ENCODE results near the gene ZBTB7C. TPM values are rescaled to one million over a fixed set of nuclear protein-coding genes. Genes with fewer than 3 reads are reported as not detected.

The ZBTB7C gene
- total RNA-seq, 5 donors from 2014 or later (not counting 1 experiment from before 2014, with no cell fraction given), result 0.06 TPM; not detected in 4

- H3K9me3 Mint-ChIP-seq, result no peaks in the 10 kb centered on the region
These were observed 276.2 kb downstream of the ZBTB7C start for GRCh38 chr18:48132797-48133655.

GRCh38 chr18:48131042-48131441 is 278.1 kb downstream of the ZBTB7C start:
- 93% methylated on average over 9 of the region's 9 CpGs for WGBS (ENCODE audit: insufficient coverage)
- H3K36me3 Mint-ChIP-seq, result no peaks in the 10 kb centered on the region
- ChIA-PET POLR2A (no interaction called here), CTCF (no interaction called here)
- no peak overlapping the region for H3K27ac Mint-ChIP-seq
- peaks cover 3 to 23% of the 10 kb centered on the region in 2 experiments for H3K27me3 ChIP-seq (replicated peaks in 1 of 2; ENCODE audit: control insufficient read depth in 2 of 2, extremely low read depth in 1 of 2, insufficient read depth in 2 of 2, low read length in 1 of 2)
- H3K4me3 ChIP-seq (ENCODE audit: control insufficient read depth in 1 of 2, extremely low read depth in 1 of 2, low read length in 1 of 2), result no peak overlapping the region
- H3K27me3 Mint-ChIP-seq, result peaks cover 34 to 41% of the 10 kb centered on the region in 2 donors
- no peaks in the 10 kb centered on the region for H3K9me3 Mint-ChIP-seq
- H3K36me3 ChIP-seq (ENCODE audit: control insufficient read depth in 2 of 2, extremely low read depth in 1 of 2, insufficient read depth in 1 of 2, low read length in 1 of 2), result no peaks in the 10 kb centered on the region
- no peak for ATAC-seq (replicated peaks in 1 of 4)
- H3K27ac ChIP-seq (ENCODE audit: low read length), result no peak overlapping the region
- peaks cover 0 to 10% (median 4%) of the 10 kb centered on the region in 3 donors for H3K4me1 Mint-ChIP-seq
- DNase-seq, result no peak
- no peaks in the 10 kb centered on the region for H3K9me3 ChIP-seq
- H3K4me1 ChIP-seq (ENCODE audit: control insufficient read depth in 1 of 2, extremely low read depth in 1 of 2, insufficient read depth in 2 of 2, low read length in 2 of 2), result peaks cover 0 to 3% of the 10 kb centered on the region in 2 experiments
- H3K4me3 Mint-ChIP-seq, result no peak overlapping the region

More at GRCh38 chr18:48132797-48133655, 276.2 kb downstream of the ZBTB7C start:
- POLR2A ChIA-PET, result no interaction called here
- H3K27me3 ChIP-seq (replicated peaks in 1 of 2; ENCODE audit: control insufficient read depth in 2 of 2, extremely low read depth in 1 of 2, insufficient read depth in 2 of 2, low read length in 1 of 2), result peaks cover 3 to 31% of the 10 kb centered on the region in 2 experiments
- no peaks in the 10 kb centered on the region for H3K36me3 ChIP-seq (ENCODE audit: control insufficient read depth in 2 of 2, extremely low read depth in 1 of 2, insufficient read depth in 1 of 2, low read length in 1 of 2)
- no peak overlapping the region for H3K4me3 ChIP-seq (ENCODE audit: control insufficient read depth in 1 of 2, extremely low read depth in 1 of 2, low read length in 1 of 2)
- H3K27me3 Mint-ChIP-seq, result peaks cover 39 to 40% of the 10 kb centered on the region in 2 donors
- H3K9me3 ChIP-seq, result no peaks in the 10 kb centered on the region
- no peaks in the 10 kb centered on the region for H3K36me3 Mint-ChIP-seq
- H3K4me1 ChIP-seq (ENCODE audit: control insufficient read depth in 1 of 2, extremely low read depth in 1 of 2, insufficient read depth in 2 of 2, low read length in 2 of 2), result peaks cover 0 to 7% of the 10 kb centered on the region in 2 experiments
- no peak overlapping the region for H3K4me3 Mint-ChIP-seq
- CTCF ChIA-PET, result no interaction called here
- H3K4me1 Mint-ChIP-seq, result peaks cover 5 to 20% (median 9%) of the 10 kb centered on the region in 3 donors
- 79% methylated on average over 4 of the region's 6 CpGs for WGBS (ENCODE audit: insufficient coverage)
- no peak overlapping the region for H3K27ac ChIP-seq (ENCODE audit: low read length)
- DNase-seq, result no peak
- no peak overlapping the region for H3K27ac Mint-ChIP-seq
- no peak for ATAC-seq (replicated peaks in 1 of 4)

DNA sequence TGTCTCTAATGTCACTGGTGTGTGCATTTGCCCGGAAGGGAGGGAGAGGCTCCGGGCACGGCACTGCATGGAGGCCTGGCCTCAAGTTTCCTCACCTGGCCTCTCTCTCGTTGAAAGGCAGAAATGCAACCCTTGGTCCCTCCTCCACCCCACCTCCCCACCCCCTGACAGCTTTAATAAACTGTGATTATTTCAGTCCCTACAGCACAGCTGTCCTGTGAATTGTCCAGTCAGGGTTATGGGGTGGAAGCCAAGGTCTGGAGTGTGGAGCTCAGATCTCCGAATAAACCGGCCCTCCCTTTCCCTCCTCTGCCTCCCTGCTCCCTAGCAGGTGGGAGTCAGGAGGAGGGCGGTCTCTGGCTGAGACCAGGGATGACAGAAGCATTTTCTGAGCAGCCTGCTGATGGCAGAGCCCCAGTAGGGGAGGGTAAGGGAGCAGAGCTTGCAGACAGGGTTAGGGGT is 279.5 kb downstream of the ZBTB7C start:
- POLR2A ChIA-PET, result no interaction called here
- Mint-ChIP-seq H3K36me3 (no peaks in the 10 kb centered on the region), H3K27me3 (peaks cover 29 to 36% of the 10 kb centered on the region in 2 donors), H3K27ac (no peak overlapping the region), H3K4me3 (no peak overlapping the region), H3K4me1 (peaks cover 0 to 8% (median 0%) of the 10 kb centered on the region in 3 donors), H3K9me3 (no peaks in the 10 kb centered on the region)
- Histone ChIP-seq H3K4me3 (ENCODE audit: control insufficient read depth in 1 of 2, extremely low read depth in 1 of 2, low read length in 1 of 2) (no peak overlapping the region), H3K27me3 (replicated peaks in 1 of 2; ENCODE audit: control insufficient read depth in 2 of 2, extremely low read depth in 1 of 2, insufficient read depth in 2 of 2, low read length in 1 of 2) (peaks cover 3 to 19% of the 10 kb centered on the region in 2 experiments), H3K9me3 (no peaks in the 10 kb centered on the region), H3K36me3 (ENCODE audit: control insufficient read depth in 2 of 2, extremely low read depth in 1 of 2, insufficient read depth in 1 of 2, low read length in 1 of 2) (no peaks in the 10 kb centered on the region), H3K4me1 (ENCODE audit: control insufficient read depth in 1 of 2, extremely low read depth in 1 of 2, insufficient read depth in 2 of 2, low read length in 2 of 2) (no peaks in the 10 kb centered on the region), H3K27ac (ENCODE audit: low read length) (no peak overlapping the region)
- no CpG with 5 or more reads among the region's 7 CpGs for WGBS (ENCODE audit: insufficient coverage)
- CTCF ChIA-PET, result no interaction called here
- no peak for DNase-seq
- no peak for ATAC-seq (replicated peaks in 1 of 4)

DNA sequence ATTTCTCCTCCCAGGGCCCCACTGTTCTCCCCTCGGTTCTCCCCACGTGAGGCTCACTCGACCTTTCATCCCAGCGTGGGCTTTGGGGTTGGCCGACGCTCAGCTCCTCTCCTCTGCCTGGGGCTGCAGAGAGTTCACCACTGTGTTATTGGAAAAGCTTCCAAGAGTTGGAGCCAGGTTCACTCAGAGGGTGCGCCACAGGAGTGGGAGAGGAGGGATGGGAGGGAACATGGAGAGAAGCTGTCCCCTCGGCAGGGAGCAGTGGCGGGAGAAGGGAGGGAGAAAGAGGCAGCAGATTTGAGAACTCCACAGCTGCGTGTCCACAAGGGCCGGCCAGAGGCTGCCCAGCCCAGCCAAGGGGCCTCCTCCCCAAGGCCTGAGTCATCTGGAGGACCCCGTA is 281.6 kb downstream of the ZBTB7C start:
- CTCF ChIA-PET, result no interaction called here
- Mint-ChIP-seq H3K36me3 (no peaks in the 10 kb centered on the region), H3K27ac (no peak overlapping the region), H3K27me3 (peaks cover 23 to 39% of the 10 kb centered on the region in 2 donors), H3K4me3 (no peak overlapping the region), H3K9me3 (no peaks in the 10 kb centered on the region), H3K4me1 (peaks cover 0 to 2% (median 0%) of the 10 kb centered on the region in 3 donors)
- H3K27ac ChIP-seq (ENCODE audit: low read length), result no peak overlapping the region
- peaks cover 0 to 18% of the 10 kb centered on the region in 2 experiments for H3K27me3 ChIP-seq (replicated peaks in 1 of 2; ENCODE audit: control insufficient read depth in 2 of 2, extremely low read depth in 1 of 2, insufficient read depth in 2 of 2, low read length in 1 of 2)
- H3K36me3 ChIP-seq (ENCODE audit: control insufficient read depth in 2 of 2, extremely low read depth in 1 of 2, insufficient read depth in 1 of 2, low read length in 1 of 2), result no peaks in the 10 kb centered on the region
- POLR2A ChIA-PET, result no interaction called here
- H3K9me3 ChIP-seq, result no peaks in the 10 kb centered on the region
- 94% methylated on average over 7 of the region's 12 CpGs for WGBS (ENCODE audit: insufficient coverage)
- H3K4me3 ChIP-seq (ENCODE audit: control insufficient read depth in 1 of 2, extremely low read depth in 1 of 2, low read length in 1 of 2), result no peak overlapping the region
- no peak for DNase-seq
- no peak for ATAC-seq (replicated peaks in 1 of 4)
- H3K4me1 ChIP-seq (ENCODE audit: control insufficient read depth in 1 of 2, extremely low read depth in 1 of 2, insufficient read depth in 2 of 2, low read length in 2 of 2), result no peaks in the 10 kb centered on the region

DNA sequence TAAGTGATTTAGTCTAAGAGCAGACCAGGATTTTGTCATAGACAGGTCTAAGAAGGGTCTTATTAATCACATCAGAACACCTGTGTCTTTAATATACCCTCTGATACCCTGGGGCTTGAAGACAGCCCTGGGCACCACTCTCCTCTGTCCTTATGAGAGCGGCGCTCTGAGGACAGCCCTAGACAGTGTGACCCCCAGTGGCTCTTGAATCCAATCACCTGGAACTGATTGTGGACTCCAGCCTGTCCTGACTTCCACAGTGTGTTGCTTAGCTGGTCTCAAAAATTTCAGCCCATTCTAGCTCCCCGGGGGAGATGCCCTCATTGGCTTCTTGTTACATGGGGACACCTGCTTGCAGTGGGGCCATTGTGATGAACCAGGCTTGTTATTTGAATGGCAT is 282.9 kb downstream of the ZBTB7C start:
- no peak for ATAC-seq (replicated peaks in 1 of 4)
- no peaks in the 10 kb centered on the region for H3K36me3 ChIP-seq (ENCODE audit: control insufficient read depth in 2 of 2, extremely low read depth in 1 of 2, insufficient read depth in 1 of 2, low read length in 1 of 2)
- no peaks in the 10 kb centered on the region for H3K9me3 Mint-ChIP-seq

GRCh38 chr18:48125724-48126123 is 283.5 kb downstream of the ZBTB7C start:
- CTCF ChIA-PET, result no interaction called here
- no peaks in the 10 kb centered on the region for H3K36me3 ChIP-seq (ENCODE audit: control insufficient read depth in 2 of 2, extremely low read depth in 1 of 2, insufficient read depth in 1 of 2, low read length in 1 of 2)
- no peaks in the 10 kb centered on the region for H3K4me1 ChIP-seq (ENCODE audit: control insufficient read depth in 1 of 2, extremely low read depth in 1 of 2, insufficient read depth in 2 of 2, low read length in 2 of 2)
- peaks cover 23 to 31% of the 10 kb centered on the region in 2 donors for H3K27me3 Mint-ChIP-seq
- H3K9me3 ChIP-seq, result no peaks in the 10 kb centered on the region
- H3K9me3 Mint-ChIP-seq, result no peaks in the 10 kb centered on the region
- H3K36me3 Mint-ChIP-seq, result no peaks in the 10 kb centered on the region
- peaks cover 0 to 2% (median 0%) of the 10 kb centered on the region in 3 donors for H3K4me1 Mint-ChIP-seq
- 14% methylated on average over 3 of the region's 6 CpGs for WGBS (ENCODE audit: insufficient coverage)
- ATAC-seq (replicated peaks in 1 of 4) (no peak), DNase-seq (no peak)
- no peak overlapping the region for H3K4me3 ChIP-seq (ENCODE audit: control insufficient read depth in 1 of 2, extremely low read depth in 1 of 2, low read length in 1 of 2)
- peaks cover 0 to 18% of the 10 kb centered on the region in 2 experiments for H3K27me3 ChIP-seq (replicated peaks in 1 of 2; ENCODE audit: control insufficient read depth in 2 of 2, extremely low read depth in 1 of 2, insufficient read depth in 2 of 2, low read length in 1 of 2)
- H3K27ac Mint-ChIP-seq, result no peak overlapping the region
- H3K27ac ChIP-seq (ENCODE audit: low read length), result no peak overlapping the region
- POLR2A ChIA-PET, result no interaction called here
- no peak overlapping the region for H3K4me3 Mint-ChIP-seq

More for the DNA sequence above, 282.9 kb downstream of the ZBTB7C start:
- H3K4me1 Mint-ChIP-seq, result peaks cover 0 to 2% (median 0%) of the 10 kb centered on the region in 3 donors
- no peak overlapping the region for H3K27ac ChIP-seq (ENCODE audit: low read length)
- peaks cover 0 to 18% of the 10 kb centered on the region in 2 experiments for H3K27me3 ChIP-seq (replicated peaks in 1 of 2; ENCODE audit: control insufficient read depth in 2 of 2, extremely low read depth in 1 of 2, insufficient read depth in 2 of 2, low read length in 1 of 2)
- H3K4me1 ChIP-seq (ENCODE audit: control insufficient read depth in 1 of 2, extremely low read depth in 1 of 2, insufficient read depth in 2 of 2, low read length in 2 of 2), result no peaks in the 10 kb centered on the region
- H3K4me3 Mint-ChIP-seq, result no peak overlapping the region
- no peak overlapping the region for H3K4me3 ChIP-seq (ENCODE audit: control insufficient read depth in 1 of 2, extremely low read depth in 1 of 2, low read length in 1 of 2)
- POLR2A ChIA-PET, result no interaction called here
- no peaks in the 10 kb centered on the region for H3K9me3 ChIP-seq
- H3K27ac Mint-ChIP-seq, result no peak overlapping the region
- CTCF ChIA-PET, result no interaction called here
- peaks cover 23 to 35% of the 10 kb centered on the region in 2 donors for H3K27me3 Mint-ChIP-seq
- 93% methylated on average over 3 of the region's 3 CpGs for WGBS (ENCODE audit: insufficient coverage)
- H3K36me3 Mint-ChIP-seq, result no peaks in the 10 kb centered on the region
- DNase-seq, result no peak
